ENCODE results near the gene GNGT1. TPM values are rescaled to one million over a fixed set of nuclear protein-coding genes. Genes with fewer than 3 reads are reported as not detected.

Gene GNGT1
- total and polyA plus RNA-seq, 2 of the 8 experiments (the other 6 are each of a cell fraction or from before 2014, with no cell fraction given): 0.26 TPM; not detected in 1

GRCh38 chr7:93944673-93945072, 38.3 kb downstream of the GNGT1 start:
- Histone ChIP-seq H3K79me2 (ENCODE audit: control insufficient read depth in 1 of 2, insufficient read depth in 2 of 2, low read length in 2 of 2) (no peaks in the 10 kb centered on the region), H3K27me3 (replicated peaks in 1 of 4; ENCODE audit: control insufficient read depth in 3 of 4, extremely low read depth in 1 of 4, insufficient read depth in 3 of 4, low read length in 3 of 4) (no peaks in the 10 kb centered on the region), H3K23me2 (ENCODE audit: low read depth, low read length) (no peaks in the 10 kb centered on the region; the same call in 1 of the 2 replicates), H4K20me1 (replicated peaks in 1 of 2; ENCODE audit: control insufficient read depth in 1 of 2, insufficient read depth in 2 of 2, low read length in 2 of 2) (no peaks in the 10 kb centered on the region), H3K23ac (ENCODE audit: insufficient read length) (no peak overlapping the region), H4K5ac (ENCODE audit: insufficient read length, low read depth, low read length) (no peak overlapping the region), H2BK15ac (ENCODE audit: low read length) (no peak overlapping the region), H3K79me1 (ENCODE audit: low read depth, low read length) (no peaks in the 10 kb centered on the region), H3K18ac (ENCODE audit: extremely low read depth, low read length) (no peak overlapping the region), H4K8ac (ENCODE audit: extremely low read depth, insufficient read depth, low read length) (no peak overlapping the region), H2BK12ac (ENCODE audit: low read depth, low read length) (no peak overlapping the region), H2AK5ac (ENCODE audit: low read depth, low read length) (no peak overlapping the region), H2BK20ac (ENCODE audit: low read length) (no peak overlapping the region), H3K36me3 (ENCODE audit: control insufficient read depth in 2 of 4, insufficient read depth in 4 of 4, low read length in 3 of 4) (no peaks in the 10 kb centered on the region), H3K4me2 (ENCODE audit: insufficient read depth in 1 of 2, low read depth in 2 of 2, low read length in 2 of 2) (no peak overlapping the region), H3K4ac (replicated peaks; ENCODE audit: insufficient read length, low read depth, low read length) (no peak overlapping the region), H3K14ac (ENCODE audit: insufficient read length) (no peak overlapping the region), H3K4me1 (replicated peaks in 1 of 4; ENCODE audit: control insufficient read depth in 3 of 4, insufficient read depth in 4 of 4, low read length in 3 of 4) (no peaks in the 10 kb centered on the region), H3K27ac (ENCODE audit: low read depth, low read length) (no peak overlapping the region), H4K91ac (replicated peaks; ENCODE audit: insufficient read length, low read length) (no peak overlapping the region), H2AFZ (ENCODE audit: low read length) (no peak overlapping the region), H3K9ac (replicated peaks in 1 of 4; ENCODE audit: extremely low read depth in 1 of 4, low read depth in 3 of 4, low read length in 3 of 4) (no peak overlapping the region), H3K56ac (replicated peaks; ENCODE audit: insufficient read length, low read depth, low read length) (no peak overlapping the region), H3K9me3 (ENCODE audit: insufficient read depth in 2 of 2, low read depth in 1 of 2, low read length in 1 of 2) (no peaks in the 10 kb centered on the region), H2BK120ac (replicated peaks; ENCODE audit: low read depth, low read length) (no peak overlapping the region), H2BK5ac (ENCODE audit: low read depth, low read length) (no peak overlapping the region), H3K4me3 (ENCODE audit: extremely low read depth in 1 of 4, insufficient read depth in 2 of 4, low read depth in 3 of 4, low read length in 4 of 4) (no peak overlapping the region)
- DNase-seq (ENCODE audit: low read depth in 1 of 2, low spot score in 2 of 2) (no peak), FAIRE-seq (no peak)
- 88% methylated on average over 1 of the region's 1 CpG; no CpG with 5 or more reads in 1 of the 2 experiments for WGBS, 2 experiments (ENCODE audit: extremely low coverage in 1 of 2, insufficient coverage in 1 of 2, insufficient read length in 1 of 2, insufficient replicate concordance in 2 of 2, low coverage in 1 of 2, low lambda C conversion rate in 2 of 2, missing lambda C conversion rate in 1 of 2)
- ChIA-PET CTCF (ENCODE audit: partially characterized antibody) (no interaction called here), POLR2A (ENCODE audit: partially characterized antibody) (no interaction called here)
- no peak for TF ChIP-seq MAFK (IDR thresholded peaks at IDR 0.05; ENCODE audit: low read depth, low read length)
- no peak for TF ChIP-seq EGR1 (IDR thresholded peaks at IDR 0.05; ENCODE audit: borderline replicate concordance, low read depth, low read length)
